K562 (cell line): ENCODE measurements around the gene MTMR3. TPM values are rescaled to one million over a fixed set of nuclear protein-coding genes. Genes with fewer than 3 reads are reported as not detected.

Experiments used
- ATAC-seq: fragments of 200-7000 bp; cut with Tn5 transposase; 3 replicates; pipeline ENCODE4 v1.9.1; 2020; ENCODE audit warnings: moderate library complexity
- BruUV-seq: library from RNA; stranded (reverse); fragments of 400-500 nt; replicated peaks from 2 replicates; lab custom pipeline; 2021; lab: Mats Ljungman, UMichigan
- CTCF ChIA-PET: fragments of 300-600 bp; formaldehyde crosslinking; extraction: SDS; loops from one replicate; lab custom pipeline; 2021; ENCODE audit warnings: low intra/inter-chr PET ratio; lab: Yijun Ruan, JAX
- POLR2A ChIA-PET: fragments of 300-600, 350-650 bp; sonication (Branson Sonifier 250); formaldehyde crosslinking; extraction: SDS; loops from one replicate; lab custom pipeline; 2021; ENCODE audit warnings: antibody characterized with exemption, inconsistent platforms; lab: Yijun Ruan, JAX
- DNase-seq, 4 experiments: peaks; one replicate each; pipeline versions ENCODE4 v3.0.0 to v3.0.0-alpha.2; 2011 to 2018; ENCODE audit warnings: low spot score in 3 of 4, mixed read lengths in 3 of 4; ENCODE audit errors: extremely low read depth in 1 of 4
- FAIRE-seq: peaks from 2 replicates; lab custom pipeline; 2011; peaks lifted over from hg19 to GRCh38; lab: Jason Lieb, UNC
- H2AFZ ChIP-seq: 2 replicates; pipeline ENCODE4 v1.6.0; 2011; ENCODE audit warnings: low read depth, low read length, control low read depth, inconsistent platforms
- H3K27ac ChIP-seq: fragments of 200-600 bp; 3 replicates; pipeline ENCODE4 v1.8.0; 2011; ENCODE audit warnings: low read depth, mild to moderate bottlenecking, control low read depth, inconsistent platforms, low read length, moderate library complexity, mixed read lengths; ENCODE audit errors: extremely low read depth
- H3K27me3 ChIP-seq, 2 experiments: fragments of 300-600 bp in 1 of 2; 2 replicates in 1 of 2; 3 replicates in 1 of 2; pipeline versions ENCODE4 v1.6.0 to v1.8.0; 2011; ENCODE audit warnings: inconsistent platforms in 2 of 2, low read length in 2 of 2, mild to moderate bottlenecking in 1 of 2, mixed read lengths in 1 of 2, moderate library complexity in 1 of 2; ENCODE audit not compliant: control insufficient read depth in 2 of 2, insufficient read depth in 2 of 2
- H3K36me3 ChIP-seq: fragments of 300-600 bp; 3 replicates; pipeline ENCODE4 v1.8.0; 2011; ENCODE audit warnings: mild to moderate bottlenecking, low read length, inconsistent platforms; ENCODE audit not compliant: control insufficient read depth, insufficient read depth
- H3K4me1 ChIP-seq, 2 experiments: fragments of 200-600 bp in 1 of 2; replicated peaks in 1 of 2; 2 replicates in 1 of 2; 3 replicates in 1 of 2; pipeline versions ENCODE4 v1.5.1 to v1.8.0; 2011; ENCODE audit warnings: inconsistent platforms in 2 of 2, low read length in 2 of 2, mild to moderate bottlenecking in 1 of 2, mixed read lengths in 1 of 2, moderate library complexity in 1 of 2; ENCODE audit not compliant: control insufficient read depth in 2 of 2, insufficient read depth in 2 of 2
- H3K4me2 ChIP-seq: 2 replicates; pipeline ENCODE4 v1.6.1; 2011; ENCODE audit warnings: low read length, control low read depth, inconsistent platforms, mixed read lengths; ENCODE audit not compliant: insufficient read depth
- H3K4me3 ChIP-seq: fragments of 200-600 bp; sonication (generic), shearing (Covaris generic); 2 replicates; pipeline ENCODE4 v1.5.1; 2016; ENCODE audit warnings: control low read depth, inconsistent platforms
- H3K79me2 ChIP-seq: fragments of 200-600 bp; 3 replicates; pipeline ENCODE4 v1.8.0; 2011; ENCODE audit warnings: low read length, inconsistent platforms; ENCODE audit not compliant: control insufficient read depth, insufficient read depth
- H3K9ac ChIP-seq, 2 experiments: 2 replicates each; pipeline versions ENCODE4 v1.6.0 to v1.6.1; 2011; ENCODE audit warnings: low read depth in 2 of 2, low read length in 2 of 2, control low read depth in 1 of 2, inconsistent platforms in 1 of 2, mild to moderate bottlenecking in 1 of 2, mixed read lengths in 1 of 2; ENCODE audit not compliant: insufficient read depth in 1 of 2
- H3K9me1 ChIP-seq: one replicate; pipeline ENCODE4 v1.6.0; 2011; ENCODE audit warnings: inconsistent platforms, mild to moderate bottlenecking, low read length, moderate library complexity; ENCODE audit not compliant: control insufficient read depth, insufficient read depth
- H3K9me3 ChIP-seq: replicated peaks from 2 replicates; pipeline ENCODE4 v1.5.1; 2011; ENCODE audit warnings: low read depth, low read length, inconsistent platforms; ENCODE audit not compliant: control insufficient read depth, insufficient read depth
- H4K20me1 ChIP-seq: replicated peaks from 2 replicates; pipeline ENCODE4 v1.6.1; 2011; ENCODE audit warnings: low read length, inconsistent platforms, mixed read lengths; ENCODE audit not compliant: control insufficient read depth, insufficient read depth
- FOXA3 ChIP-seq, 2 experiments: fragments of 450-650 bp in 1 of 2; sonication (generic) in 1 of 2; formaldehyde crosslinking; IDR thresholded peaks in 1 of 2; conservative IDR thresholded peaks in 1 of 2; 2 replicates each; pipeline versions ENCODE4 v1.4.0 to v1.8.0; 2020 to 2022; ENCODE audit warnings: mild to moderate bottlenecking in 2 of 2, missing genetic modification reagents in 1 of 2
- HMG20B ChIP-seq: fragments of 250-450 bp; sonication (Bioruptor Pico); IDR thresholded peaks from 2 replicates; pipeline ENCODE4 v1.5.0; 2021; ENCODE audit warnings: mild to moderate bottlenecking
- RBM39 ChIP-seq: fragments of 200-400 bp; formaldehyde crosslinking; optimal IDR thresholded peaks from 2 replicates; pipeline ENCODE3; 2018; ENCODE audit warnings: low read depth, low read length
- WGBS: fragments of 100-300 bp; shearing (Covaris generic); methylation state at CpG from one replicate; pipeline ENCODE4 v1.1.6; 2016; ENCODE audit warnings: low coverage, mixed read lengths; ENCODE audit not compliant: insufficient coverage; ENCODE audit errors: missing lambda C conversion rate; 5-methylcytosine and 5-hydroxymethylcytosine counted together
- in situ Hi-C: fragments of 300-500 bp; cut with MboI; formaldehyde crosslinking; loops from 4 replicates; pipeline ENCODE4 v1.15.0; 2018; ENCODE audit warnings: inconsistent platforms, mixed read lengths
- intact Hi-C: fragments of 100-400 bp; cut with micrococcal nuclease; formaldehyde crosslinking; loops from 2 replicates; pipeline ENCODE4 v1.14.2; 2022
- polyA plus RNA-seq, 8 experiments: library from polyadenylated mRNA; depleted of rRNA in 4 of 8; stranded (reverse) in 5 of 8; unstranded in 3 of 8; fragments of >200 nt; fragmentation: Nextera tagmentation in 2 of 8; fragmentation: Illumina TruSeq in 1 of 8; extraction: Ambion mirVana in 2 of 8; extraction: Trizol in 1 of 8; gene quantifications; 2 replicates each; pipeline versions ENCODE4 v1.2.1 to v1.2.3, GENCODE V29; 2011 to 2014; ENCODE audit warnings: inconsistent platforms in 1 of 8, missing spikeins in 1 of 8
- total RNA-seq, 7 experiments: library from RNA; depleted of rRNA in 6 of 7; stranded (reverse); fragments of >200 nt in 6 of 7; fragmentation: Illumina TruSeq in 2 of 7; extraction: Trizol in 2 of 7; gene quantifications; 2 replicates each; pipeline versions ENCODE4 v1.2.1 to v1.2.3, GENCODE V29; 2011 to 2021; ENCODE audit warnings: low replicate concordance in 1 of 7
- TF ChIP-seq, protein P1 (sequence below): fragments of 250-450 bp; sonication (Bioruptor Pico); IDR thresholded peaks from 2 replicates; pipeline ENCODE4 v1.5.0; 2021
- TF ChIP-seq, protein P2 (sequence below): sonication (generic); formaldehyde crosslinking; IDR thresholded peaks from 2 replicates; pipeline ENCODE4 v1.8.1; 2022; ENCODE audit warnings: missing genetic modification reagents
- TF ChIP-seq, protein P3 (sequence below), 2 experiments: IDR thresholded peaks in 1 of 2; conservative IDR thresholded peaks in 1 of 2; 2 replicates each; pipeline ENCODE4 v1.6.1; 2016; ENCODE audit warnings: low read depth in 2 of 2, mild to moderate bottlenecking in 1 of 2, missing compliant biosample characterization in 1 of 2, missing genetic modification characterization in 1 of 2, moderate library complexity in 1 of 2
- TF ChIP-seq, protein P4 (sequence below): fragments of 250-450 bp; sonication (Bioruptor Pico); IDR thresholded peaks from 2 replicates; pipeline ENCODE4 v1.8.0; 2022; ENCODE audit warnings: inconsistent platforms, mild to moderate bottlenecking, moderate library complexity, borderline replicate concordance
- TF ChIP-seq, protein P5 (sequence below), 2 experiments: fragments of 200-800 bp in 1 of 2; sonication (Bioruptor generic) in 1 of 2; sonication (generic) in 1 of 2; formaldehyde crosslinking in 1 of 2; IDR thresholded peaks in 1 of 2; conservative IDR thresholded peaks in 1 of 2; 2 replicates each; pipeline versions ENCODE4 v1.5.0 to v1.6.1; 2016 to 2020; ENCODE audit warnings: missing compliant biosample characterization in 1 of 2, missing genetic modification characterization in 1 of 2, missing genetic modification reagents in 1 of 2

MTMR3 gene
- total and polyA plus RNA-seq, 9 of the 15 experiments (the other 6 are each of a cell fraction or from before 2014, with no cell fraction given): 1.6 to 13.7 (median 7.9) TPM

DNA sequence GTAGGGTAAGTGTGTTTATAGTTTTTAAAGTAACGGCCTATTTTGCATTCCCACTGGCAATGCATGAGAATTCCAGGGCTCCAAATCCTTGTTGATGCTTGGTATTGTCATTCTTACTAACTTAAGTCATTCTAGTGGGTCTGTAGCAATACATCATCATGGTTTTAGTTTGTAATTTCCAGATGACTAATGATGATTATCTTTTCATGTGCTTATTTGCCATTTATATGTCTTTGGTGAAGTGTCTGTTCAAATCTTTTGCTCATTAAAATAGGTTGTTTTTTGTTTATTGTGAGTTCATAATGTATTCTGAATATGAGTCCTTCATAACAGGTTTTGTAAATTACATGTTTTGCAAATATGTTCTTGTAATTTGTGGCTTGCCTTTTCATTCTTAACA is 31.2 kb downstream of the MTMR3 start:
- ChIA-PET CTCF (no interaction called here), POLR2A (no interaction called here)
- H3K36me3 ChIP-seq: no peaks in the 10 kb centered on the region
- H3K9me1 ChIP-seq: peaks cover 3% of the 10 kb centered on the region
- H3K79me2 ChIP-seq: peaks cover 56% of the 10 kb centered on the region
- no peak overlapping the region for H2AFZ ChIP-seq
- no peak for DNase-seq
- FAIRE-seq: no peak
- no peaks in the 10 kb centered on the region for H3K9me3 ChIP-seq
- H3K9ac ChIP-seq: no peak overlapping the region
- 67% methylated on average over 1 of the region's 1 CpG for WGBS
- intact Hi-C loops (no loop called here), in situ Hi-C loops (no loop called here)
- H3K4me1 ChIP-seq: peaks cover 0 to 2% of the 10 kb centered on the region in 2 experiments; a peak in 1 of 5 replicates
- no peaks in the 10 kb centered on the region for H3K27me3 ChIP-seq
- no TSS peak for BruUV-seq
- no peak overlapping the region for H3K4me2 ChIP-seq
- H4K20me1 ChIP-seq: no peaks in the 10 kb centered on the region
- no peak overlapping the region for H3K4me3 ChIP-seq
- H3K27ac ChIP-seq: no peak overlapping the region
- no peak for ATAC-seq
- TF ChIP-seq, protein P1, sequence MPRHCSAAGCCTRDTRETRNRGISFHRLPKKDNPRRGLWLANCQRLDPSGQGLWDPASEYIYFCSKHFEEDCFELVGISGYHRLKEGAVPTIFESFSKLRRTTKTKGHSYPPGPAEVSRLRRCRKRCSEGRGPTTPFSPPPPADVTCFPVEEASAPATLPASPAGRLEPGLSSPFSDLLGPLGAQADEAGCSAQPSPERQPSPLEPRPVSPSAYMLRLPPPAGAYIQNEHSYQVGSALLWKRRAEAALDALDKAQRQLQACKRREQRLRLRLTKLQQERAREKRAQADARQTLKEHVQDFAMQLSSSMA (CRISPR knock-in tag): no peak
- TF ChIP-seq RBM39 (no peak), FOXA3 (CRISPR knock-in tag; conservative IDR thresholded peaks at IDR 0.05 in 1 of 2, IDR thresholded peaks at IDR 0.05 in 1 of 2) (no peak), HMG20B (CRISPR knock-in tag) (no peak)
- TF ChIP-seq, protein P2, sequence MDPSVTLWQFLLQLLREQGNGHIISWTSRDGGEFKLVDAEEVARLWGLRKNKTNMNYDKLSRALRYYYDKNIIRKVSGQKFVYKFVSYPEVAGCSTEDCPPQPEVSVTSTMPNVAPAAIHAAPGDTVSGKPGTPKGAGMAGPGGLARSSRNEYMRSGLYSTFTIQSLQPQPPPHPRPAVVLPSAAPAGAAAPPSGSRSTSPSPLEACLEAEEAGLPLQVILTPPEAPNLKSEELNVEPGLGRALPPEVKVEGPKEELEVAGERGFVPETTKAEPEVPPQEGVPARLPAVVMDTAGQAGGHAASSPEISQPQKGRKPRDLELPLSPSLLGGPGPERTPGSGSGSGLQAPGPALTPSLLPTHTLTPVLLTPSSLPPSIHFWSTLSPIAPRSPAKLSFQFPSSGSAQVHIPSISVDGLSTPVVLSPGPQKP: no peak
- TF ChIP-seq, protein P3, sequence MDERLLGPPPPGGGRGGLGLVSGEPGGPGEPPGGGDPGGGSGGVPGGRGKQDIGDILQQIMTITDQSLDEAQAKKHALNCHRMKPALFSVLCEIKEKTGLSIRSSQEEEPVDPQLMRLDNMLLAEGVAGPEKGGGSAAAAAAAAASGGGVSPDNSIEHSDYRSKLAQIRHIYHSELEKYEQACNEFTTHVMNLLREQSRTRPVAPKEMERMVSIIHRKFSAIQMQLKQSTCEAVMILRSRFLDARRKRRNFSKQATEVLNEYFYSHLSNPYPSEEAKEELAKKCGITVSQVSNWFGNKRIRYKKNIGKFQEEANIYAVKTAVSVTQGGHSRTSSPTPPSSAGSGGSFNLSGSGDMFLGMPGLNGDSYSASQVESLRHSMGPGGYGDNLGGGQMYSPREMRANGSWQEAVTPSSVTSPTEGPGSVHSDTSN (CRISPR knock-in tag; IDR thresholded peaks at IDR 0.05; ENCODE audit: low read depth): no peak
- TF ChIP-seq, protein P3 (tag; conservative IDR thresholded peaks at IDR 0.05; ENCODE audit: low read depth): no peak
- TF ChIP-seq, protein P4, sequence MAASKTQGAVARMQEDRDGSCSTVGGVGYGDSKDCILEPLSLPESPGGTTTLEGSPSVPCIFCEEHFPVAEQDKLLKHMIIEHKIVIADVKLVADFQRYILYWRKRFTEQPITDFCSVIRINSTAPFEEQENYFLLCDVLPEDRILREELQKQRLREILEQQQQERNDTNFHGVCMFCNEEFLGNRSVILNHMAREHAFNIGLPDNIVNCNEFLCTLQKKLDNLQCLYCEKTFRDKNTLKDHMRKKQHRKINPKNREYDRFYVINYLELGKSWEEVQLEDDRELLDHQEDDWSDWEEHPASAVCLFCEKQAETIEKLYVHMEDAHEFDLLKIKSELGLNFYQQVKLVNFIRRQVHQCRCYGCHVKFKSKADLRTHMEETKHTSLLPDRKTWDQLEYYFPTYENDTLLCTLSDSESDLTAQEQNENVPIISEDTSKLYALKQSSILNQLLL (CRISPR knock-in tag): no peak
- TF ChIP-seq, protein P5, sequence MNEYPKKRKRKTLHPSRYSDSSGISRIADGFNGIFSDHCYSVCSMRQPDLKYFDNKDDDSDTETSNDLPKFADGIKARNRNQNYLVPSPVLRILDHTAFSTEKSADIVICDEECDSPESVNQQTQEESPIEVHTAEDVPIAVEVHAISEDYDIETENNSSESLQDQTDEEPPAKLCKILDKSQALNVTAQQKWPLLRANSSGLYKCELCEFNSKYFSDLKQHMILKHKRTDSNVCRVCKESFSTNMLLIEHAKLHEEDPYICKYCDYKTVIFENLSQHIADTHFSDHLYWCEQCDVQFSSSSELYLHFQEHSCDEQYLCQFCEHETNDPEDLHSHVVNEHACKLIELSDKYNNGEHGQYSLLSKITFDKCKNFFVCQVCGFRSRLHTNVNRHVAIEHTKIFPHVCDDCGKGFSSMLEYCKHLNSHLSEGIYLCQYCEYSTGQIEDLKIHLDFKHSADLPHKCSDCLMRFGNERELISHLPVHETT (CRISPR knock-in tag; conservative IDR thresholded peaks at IDR 0.05 in 1 of 2, IDR thresholded peaks at IDR 0.05 in 1 of 2): no peak
